BLaER1 treated with 17β-estradiol and CSF1 and Interleukin-3, amounts not matched to agents 10 nM and 100 nM (cell line): Measurements from ENCODE around the gene ROR1.

Experiments used
- H3K27ac ChIP-seq, 11 experiments: shearing (Covaris generic); formaldehyde crosslinking; 2 replicates each; pipeline ENCODE4 v1.8.1; 2022
- H3K27me3 ChIP-seq, 11 experiments: shearing (Covaris generic); formaldehyde crosslinking; 2 replicates each; pipeline ENCODE4 v1.8.1; 2022
- H3K36me3 ChIP-seq, 11 experiments: shearing (Covaris generic); formaldehyde crosslinking; 2 replicates each; pipeline ENCODE4 v1.8.1; 2022
- H3K4me1 ChIP-seq, 10 experiments: shearing (Covaris generic); formaldehyde crosslinking; 2 replicates each; pipeline ENCODE4 v1.8.1; 2022
- H3K4me2 ChIP-seq, 11 experiments: shearing (Covaris generic); formaldehyde crosslinking; 2 replicates each; pipeline ENCODE4 v1.8.1; 2022
- H3K4me3 ChIP-seq, 10 experiments: shearing (Covaris generic); formaldehyde crosslinking; 2 replicates each; pipeline ENCODE4 v1.8.1; 2022
- H3K9ac ChIP-seq, 11 experiments: shearing (Covaris generic); formaldehyde crosslinking; 2 replicates each; pipeline ENCODE4 v1.8.1; 2022
- H3K9me3 ChIP-seq, 11 experiments: shearing (Covaris generic); formaldehyde crosslinking; replicated peaks in 1 of 11; 2 replicates each; pipeline ENCODE4 v1.8.1; 2022
- H4K20me1 ChIP-seq, 11 experiments: shearing (Covaris generic); formaldehyde crosslinking; 2 replicates each; pipeline ENCODE4 v1.8.1; 2022
- Cebpa-rat ChIP-seq, 11 experiments: shearing (Covaris generic); IDR thresholded peaks; 2 replicates each; pipeline ENCODE4 v1.8.1; 2022

ROR1 gene

GRCh38 chr1:63739452-63739851 is 34.4 kb upstream of the ROR1 start:
- H3K9ac ChIP-seq: no peak overlapping the region
- no peaks in the 10 kb centered on the region for H3K27me3 ChIP-seq
- H3K9me3 ChIP-seq: peaks cover 13 to 25% (median 20%) of the 10 kb centered on the region in 11 experiments; a peak in 21 of 22 replicates
- H3K36me3 ChIP-seq: no peaks in the 10 kb centered on the region
- H3K4me1 ChIP-seq: peaks cover 0 to 4% (median 0%) of the 10 kb centered on the region in 10 experiments; a peak in 2 of 20 replicates
- no peak for TF ChIP-seq Cebpa-rat (IDR thresholded peaks at IDR 0.05)
- no peaks in the 10 kb centered on the region for H4K20me1 ChIP-seq
- H3K27ac ChIP-seq: no peak overlapping the region
- H3K4me3 ChIP-seq: no peak overlapping the region
- no peak overlapping the region for H3K4me2 ChIP-seq

GRCh38 chr1:63740432-63740831 is 33.4 kb upstream of the ROR1 start:
- Histone ChIP-seq H3K36me3 (no peaks in the 10 kb centered on the region), H3K4me1 (peaks cover 0 to 6% (median 5%) of the 10 kb centered on the region in 10 experiments; a peak in 5 of 20 replicates), H4K20me1 (no peaks in the 10 kb centered on the region), H3K9ac (no peak overlapping the region), H3K4me3 (no peak overlapping the region), H3K9me3 (peaks cover 19 to 33% (median 28%) of the 10 kb centered on the region in 11 experiments; a peak in 21 of 22 replicates), H3K27ac (no peak overlapping the region), H3K27me3 (no peaks in the 10 kb centered on the region), H3K4me2 (no peak overlapping the region)
- no peak for TF ChIP-seq Cebpa-rat (IDR thresholded peaks at IDR 0.05)

GRCh38 chr1:63742526-63742925 is 31.3 kb upstream of the ROR1 start:
- peak overlapping the region in 2 of 11 experiments; percentile 0 to 7; a peak in 1 of 22 replicates for H3K4me2 ChIP-seq
- H3K9ac ChIP-seq: no peak overlapping the region
- peaks cover 0 to 15% (median 6%) of the 10 kb centered on the region in 10 experiments; a peak in 10 of 20 replicates for H3K4me1 ChIP-seq
- H4K20me1 ChIP-seq: no peaks in the 10 kb centered on the region
- no peaks in the 10 kb centered on the region for H3K36me3 ChIP-seq
- peaks cover 7 to 23% (median 12%) of the 10 kb centered on the region in 11 experiments; a peak in 16 of 22 replicates for H3K9me3 ChIP-seq
- H3K27ac ChIP-seq: no peak overlapping the region
- no peaks in the 10 kb centered on the region for H3K27me3 ChIP-seq
- TF ChIP-seq Cebpa-rat (IDR thresholded peaks at IDR 0.05): no peak
- H3K4me3 ChIP-seq: no peak overlapping the region

GRCh38 chr1:63743781-63744180 is 30.0 kb upstream of the ROR1 start:
- Histone ChIP-seq H3K4me2 (no peak overlapping the region), H3K36me3 (no peaks in the 10 kb centered on the region), H3K4me1 (peaks cover 0 to 24% (median 6%) of the 10 kb centered on the region in 10 experiments; a peak in 11 of 20 replicates), H4K20me1 (no peaks in the 10 kb centered on the region), H3K4me3 (no peak overlapping the region), H3K27me3 (no peaks in the 10 kb centered on the region), H3K9me3 (peaks cover 7 to 23% (median 12%) of the 10 kb centered on the region in 11 experiments; a peak in 16 of 22 replicates), H3K27ac (no peak overlapping the region), H3K9ac (no peak overlapping the region)
- TF ChIP-seq Cebpa-rat (IDR thresholded peaks at IDR 0.05): no peak

GRCh38 chr1:63746129-63746864 is 27.5 kb upstream of the ROR1 start:
- Histone ChIP-seq H3K4me2 (peak overlapping the region in 3 of 11 experiments; percentile 6 to 61 (median 47); a peak in 4 of 22 replicates), H3K4me3 (no peak overlapping the region), H4K20me1 (no peaks in the 10 kb centered on the region), H3K4me1 (peaks cover 0 to 24% (median 6%) of the 10 kb centered on the region in 10 experiments; a peak in 11 of 20 replicates), H3K9ac (no peak overlapping the region), H3K36me3 (no peaks in the 10 kb centered on the region), H3K27me3 (no peaks in the 10 kb centered on the region), H3K9me3 (peaks cover 7 to 18% (median 12%) of the 10 kb centered on the region in 11 experiments; a peak in 15 of 22 replicates), H3K27ac (no peak overlapping the region)
- TF ChIP-seq Cebpa-rat (IDR thresholded peaks at IDR 0.05): no peak

- Histone ChIP-seq H3K9ac (no peak overlapping the region), H3K36me3 (no peaks in the 10 kb centered on the region), H3K9me3 (peaks cover 7 to 18% (median 12%) of the 10 kb centered on the region in 11 experiments; a peak in 15 of 22 replicates), H4K20me1 (no peaks in the 10 kb centered on the region), H3K4me2 (peak overlapping the region in 2 of 11 experiments; percentile 22 to 43; a peak in 1 of 22 replicates), H3K27ac (no peak overlapping the region), H3K27me3 (no peaks in the 10 kb centered on the region), H3K4me3 (no peak overlapping the region), H3K4me1 (peaks cover 8 to 26% (median 15%) of the 10 kb centered on the region in 10 experiments; a peak in 19 of 20 replicates)
- no peak for TF ChIP-seq Cebpa-rat (IDR thresholded peaks at IDR 0.05)
Observed at GRCh38 chr1:63747445-63747844, 26.4 kb upstream of the ROR1 start.

GRCh38 chr1:63748046-63748580 is 25.7 kb upstream of the ROR1 start:
- Histone ChIP-seq H3K9ac (no peak overlapping the region), H3K36me3 (no peaks in the 10 kb centered on the region), H3K4me3 (no peak overlapping the region), H3K27me3 (no peaks in the 10 kb centered on the region), H3K27ac (no peak overlapping the region), H4K20me1 (no peaks in the 10 kb centered on the region), H3K9me3 (peaks cover 7 to 18% (median 12%) of the 10 kb centered on the region in 11 experiments; a peak in 15 of 22 replicates), H3K4me2 (peak overlapping the region in 3 of 11 experiments; percentile 22 to 43 (median 25); a peak in 5 of 22 replicates), H3K4me1 (peaks cover 14 to 32% (median 21%) of the 10 kb centered on the region in 10 experiments)
- no peak for TF ChIP-seq Cebpa-rat (IDR thresholded peaks at IDR 0.05)

GRCh38 chr1:63748641-63749040 is 25.2 kb upstream of the ROR1 start:
- Histone ChIP-seq H3K27me3 (no peaks in the 10 kb centered on the region), H3K4me1 (peaks cover 19 to 38% (median 27%) of the 10 kb centered on the region in 10 experiments), H3K4me2 (no peak overlapping the region; a peak in 2 of 22 replicates), H3K27ac (no peak overlapping the region), H3K9ac (no peak overlapping the region), H3K4me3 (no peak overlapping the region), H4K20me1 (no peaks in the 10 kb centered on the region), H3K36me3 (no peaks in the 10 kb centered on the region), H3K9me3 (peaks cover 7 to 18% (median 12%) of the 10 kb centered on the region in 11 experiments; a peak in 15 of 22 replicates)
- TF ChIP-seq Cebpa-rat (IDR thresholded peaks at IDR 0.05): no peak

- no peaks in the 10 kb centered on the region for H4K20me1 ChIP-seq
- H3K4me2 ChIP-seq: no peak overlapping the region
- H3K36me3 ChIP-seq: no peaks in the 10 kb centered on the region
- no peak overlapping the region for H3K4me3 ChIP-seq
- TF ChIP-seq Cebpa-rat (IDR thresholded peaks at IDR 0.05): no peak
- no peaks in the 10 kb centered on the region for H3K27me3 ChIP-seq
- H3K27ac ChIP-seq: no peak overlapping the region
- H3K9me3 ChIP-seq: peaks cover 0 to 13% (median 0%) of the 10 kb centered on the region in 11 experiments; a peak in 3 of 22 replicates
- peaks cover 24 to 39% (median 27%) of the 10 kb centered on the region in 10 experiments for H3K4me1 ChIP-seq
- H3K9ac ChIP-seq: no peak overlapping the region
Observed at GRCh38 chr1:63750721-63751120, 23.1 kb upstream of the ROR1 start.
